Activated CD8-positive, alpha-beta memory T cell treated with anti-CD3 and anti-CD28 coated beads for 24 hours (primary cell): ENCODE data around the gene FBXO28.

Experiments used
- DNase-seq: peaks from one replicate; pipeline ENCODE4 v3.0.0-alpha.2; 2020

The FBXO28 gene

DNA sequence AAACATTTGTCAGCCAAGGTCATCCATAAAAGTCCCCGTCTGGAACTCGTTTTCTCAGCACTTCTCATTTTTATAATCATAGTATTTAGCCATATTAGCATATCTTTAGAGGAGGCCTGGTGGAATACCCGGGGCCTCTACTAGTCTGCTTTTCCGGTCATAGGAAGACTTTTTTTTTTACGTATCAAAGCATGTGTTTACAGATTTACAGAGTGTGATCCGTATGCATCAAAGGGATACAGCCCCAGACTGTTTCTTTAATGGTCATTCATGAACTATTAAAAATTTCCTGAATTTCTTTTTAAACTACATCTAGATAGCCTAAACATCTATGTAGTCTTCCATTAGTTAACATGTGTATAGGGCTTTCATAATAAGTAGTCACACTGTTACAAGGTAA, 45.6 kb downstream of the FBXO28 start:
- DNase-seq = no peak

- no peak for DNase-seq
These were observed 46.3 kb downstream of the FBXO28 start for GRCh38 chr1:224160171-224160682.

- no peak for DNase-seq
These were observed 48.9 kb downstream of the FBXO28 start for GRCh38 chr1:224162768-224163167.

- DNase-seq = no peak
These were observed 49.4 kb downstream of the FBXO28 start for GRCh38 chr1:224163311-224163710.

GRCh38 chr1:224168859-224169380, 55.0 kb downstream of the FBXO28 start:
- DNase-seq = peak; percentile 64

- no peak for DNase-seq
These were observed 55.9 kb downstream of the FBXO28 start for GRCh38 chr1:224169718-224170270.

DNA sequence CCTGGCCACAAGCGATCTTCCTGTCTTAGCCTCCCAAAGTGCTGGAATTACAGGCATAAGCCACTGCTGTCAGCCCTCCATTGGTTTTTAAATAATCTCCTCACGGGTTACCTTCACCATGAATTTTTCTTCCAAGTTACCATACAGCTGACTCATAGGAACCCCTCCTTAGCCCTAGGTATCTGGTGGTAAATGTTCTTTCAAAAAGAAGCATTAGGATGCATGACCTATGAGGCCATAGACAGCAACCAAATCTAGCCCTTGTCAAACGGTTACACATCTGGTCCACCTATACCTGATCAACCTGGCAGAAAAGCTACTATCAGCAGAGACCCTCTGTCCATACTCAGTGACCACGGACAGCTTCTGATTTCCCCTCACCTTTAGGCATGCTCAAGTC, 56.4 kb downstream of the FBXO28 start:
- no peak for DNase-seq

- DNase-seq = no peak
These were observed 57.0 kb downstream of the FBXO28 start for GRCh38 chr1:224170748-224171478.

DNA sequence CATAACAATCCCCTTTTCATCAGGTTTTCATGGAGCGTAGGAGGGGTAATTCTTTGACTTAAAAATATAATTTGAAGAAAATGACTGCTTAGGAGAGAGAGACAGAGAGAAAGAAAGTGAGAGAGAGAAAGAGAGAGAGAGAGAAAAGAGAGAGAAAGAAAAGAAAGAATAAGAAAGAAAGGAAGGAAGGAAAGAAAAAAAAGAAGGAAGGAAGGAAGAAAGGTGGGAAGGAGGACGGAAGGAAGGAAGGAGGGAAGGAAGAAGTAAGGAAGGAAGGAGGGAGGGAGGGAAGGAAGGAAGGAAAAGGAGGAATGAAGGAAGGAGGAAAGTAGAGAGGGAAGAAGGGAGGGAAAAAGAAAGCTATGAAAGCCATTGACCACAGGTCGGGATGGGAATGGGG, 58.3 kb downstream of the FBXO28 start:
- DNase-seq = no peak

DNA sequence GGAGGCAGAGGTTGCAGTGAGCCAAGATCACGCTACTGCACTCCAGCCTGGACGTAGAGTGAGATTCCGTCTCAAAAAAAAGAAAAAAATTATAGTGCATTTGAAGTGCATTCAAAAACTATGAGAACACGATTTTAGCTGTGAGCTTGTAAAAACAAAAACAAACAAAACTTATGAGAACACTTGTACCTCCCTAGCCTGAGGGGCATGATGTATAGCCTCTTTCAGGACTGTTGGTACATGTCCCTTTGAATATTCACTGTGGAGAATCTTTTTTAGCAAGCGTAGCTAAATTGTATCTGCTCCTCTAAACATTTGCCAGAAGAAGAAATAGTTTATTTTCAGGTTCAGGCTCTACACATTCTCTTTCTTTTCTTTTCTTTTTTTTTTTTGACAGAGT, 59.6 kb downstream of the FBXO28 start:
- no peak for DNase-seq

DNA sequence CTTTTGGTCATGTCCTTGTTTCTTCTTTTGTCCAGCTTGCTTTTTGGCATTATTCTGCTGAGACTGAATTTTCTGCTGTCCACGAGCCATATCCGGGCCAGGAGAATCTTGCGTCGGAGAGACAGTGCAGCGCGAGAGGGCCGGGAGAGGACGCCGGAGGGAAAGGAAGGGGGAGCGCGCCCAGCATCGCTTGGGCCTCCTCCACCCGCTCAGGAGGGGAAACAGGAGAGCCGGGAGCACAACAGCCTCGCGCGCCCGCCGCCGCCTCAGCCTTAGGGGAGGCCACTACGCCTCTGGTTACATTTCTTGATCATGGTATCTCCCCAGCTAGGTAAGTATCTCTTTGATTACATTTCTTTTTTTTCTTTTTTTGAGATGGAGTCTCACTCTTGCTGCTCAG, 61.7 kb downstream of the FBXO28 start:
- no peak for DNase-seq

- peak; percentile 51 for DNase-seq
These were observed 63.6 kb downstream of the FBXO28 start for GRCh38 chr1:224177356-224177999.

DNA sequence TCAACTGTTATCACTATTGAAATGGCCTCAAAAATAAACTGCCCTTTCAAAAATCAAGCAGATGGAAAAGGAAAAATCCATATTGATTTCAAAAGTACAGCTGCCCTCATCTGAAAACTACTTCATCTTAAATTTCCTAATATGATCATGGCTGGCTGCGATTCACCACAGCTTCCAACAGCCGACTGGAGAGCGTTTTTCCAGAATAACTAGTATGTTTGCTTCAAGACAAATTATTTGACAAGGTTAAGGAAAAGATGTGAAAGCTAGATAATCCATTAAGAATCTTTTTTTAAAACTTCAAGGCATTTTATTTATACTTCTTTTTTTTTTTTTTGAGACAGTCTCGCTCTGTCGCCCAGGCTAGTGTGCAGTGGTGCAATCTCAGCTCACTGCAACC, 65.0 kb downstream of the FBXO28 start:
- no peak for DNase-seq

DNA sequence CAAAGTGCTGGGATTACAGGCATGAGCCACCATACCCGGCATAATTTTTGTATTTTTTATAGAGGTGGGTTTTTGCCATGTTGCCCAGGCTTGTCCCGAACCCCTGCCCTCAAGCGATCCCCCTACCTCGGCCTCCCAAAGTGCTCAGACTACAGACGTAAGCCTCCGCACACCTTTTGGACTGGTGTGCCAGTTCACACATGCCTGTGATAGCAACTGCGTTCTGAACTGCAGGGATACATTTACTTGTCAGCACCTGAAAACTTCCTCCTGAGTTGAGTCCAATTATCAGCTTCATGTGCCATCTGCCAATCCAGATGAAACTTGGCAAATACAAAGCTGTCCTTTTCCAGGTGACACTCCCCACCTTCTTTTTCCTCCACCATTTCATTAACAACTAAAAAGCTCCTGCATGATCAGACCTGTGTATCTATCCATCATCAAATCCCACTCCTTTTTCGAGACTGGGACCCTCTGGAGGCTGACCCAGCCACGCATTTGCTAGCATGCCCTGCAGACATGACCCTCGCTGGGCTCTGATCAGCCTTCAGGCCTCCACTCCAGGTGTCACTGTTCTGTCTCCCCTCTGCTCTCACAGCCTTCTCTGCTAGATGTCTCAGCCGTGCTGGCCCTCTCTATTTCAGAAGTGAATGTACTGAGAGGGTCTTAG, 67.0 kb downstream of the FBXO28 start:
- DNase-seq = peak; percentile 46

DNA sequence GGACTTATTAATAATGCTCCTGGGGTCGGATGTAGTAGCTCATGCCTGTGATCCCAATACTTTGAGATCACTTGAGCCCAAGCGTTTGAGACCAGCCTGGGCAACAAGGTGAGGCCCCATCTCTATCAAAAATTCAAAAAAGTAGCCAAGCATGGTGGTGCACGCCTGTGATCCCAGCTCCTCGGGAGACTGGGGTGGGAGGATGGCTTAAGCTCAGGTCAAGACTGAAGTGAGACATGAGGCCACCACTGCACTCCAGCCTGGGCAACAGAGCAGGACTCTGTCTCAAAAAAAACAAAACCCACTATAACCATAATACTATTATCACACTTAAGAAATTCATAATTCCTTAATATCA, 67.5 kb downstream of the FBXO28 start:
- DNase-seq = peak; percentile 44

DNA sequence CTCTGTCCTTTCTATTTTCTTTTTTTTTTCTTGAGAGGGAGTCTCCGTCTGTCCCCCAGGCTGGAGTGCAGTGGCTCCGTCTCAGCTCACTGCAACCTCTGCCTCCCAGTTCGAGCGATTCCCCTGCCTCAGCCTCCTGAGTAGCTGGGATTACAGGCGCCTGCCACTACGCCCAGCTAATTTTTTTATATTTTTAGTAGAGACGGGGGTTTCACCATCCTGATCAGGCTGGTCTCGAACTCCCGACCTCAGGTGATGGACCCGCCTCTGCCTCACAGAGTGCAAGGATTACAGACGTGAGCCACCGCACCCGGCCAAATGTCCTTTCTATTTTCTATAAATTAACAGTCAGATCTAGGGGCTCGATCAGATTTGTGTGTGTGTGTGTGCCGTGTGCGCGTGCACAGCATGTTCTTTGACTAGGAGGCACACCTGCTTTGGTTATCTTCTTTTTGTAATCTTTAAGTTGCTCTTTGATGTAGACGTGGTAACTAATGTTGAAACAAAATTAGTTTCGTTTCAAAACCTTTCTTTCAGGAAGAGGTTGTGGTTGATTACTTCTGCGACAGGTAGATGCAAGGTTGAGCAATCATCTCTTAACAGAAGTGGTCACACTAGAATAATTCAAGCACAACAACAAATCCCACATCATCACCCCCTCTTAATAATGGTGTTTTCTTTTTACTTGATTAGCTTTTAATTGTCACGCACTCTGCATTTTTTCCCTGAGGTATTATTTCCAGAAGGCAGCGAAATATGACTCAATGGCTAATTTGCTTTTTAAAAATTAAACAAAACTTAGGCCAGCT, 68.3 kb downstream of the FBXO28 start:
- DNase-seq = peak; percentile 75

DNA sequence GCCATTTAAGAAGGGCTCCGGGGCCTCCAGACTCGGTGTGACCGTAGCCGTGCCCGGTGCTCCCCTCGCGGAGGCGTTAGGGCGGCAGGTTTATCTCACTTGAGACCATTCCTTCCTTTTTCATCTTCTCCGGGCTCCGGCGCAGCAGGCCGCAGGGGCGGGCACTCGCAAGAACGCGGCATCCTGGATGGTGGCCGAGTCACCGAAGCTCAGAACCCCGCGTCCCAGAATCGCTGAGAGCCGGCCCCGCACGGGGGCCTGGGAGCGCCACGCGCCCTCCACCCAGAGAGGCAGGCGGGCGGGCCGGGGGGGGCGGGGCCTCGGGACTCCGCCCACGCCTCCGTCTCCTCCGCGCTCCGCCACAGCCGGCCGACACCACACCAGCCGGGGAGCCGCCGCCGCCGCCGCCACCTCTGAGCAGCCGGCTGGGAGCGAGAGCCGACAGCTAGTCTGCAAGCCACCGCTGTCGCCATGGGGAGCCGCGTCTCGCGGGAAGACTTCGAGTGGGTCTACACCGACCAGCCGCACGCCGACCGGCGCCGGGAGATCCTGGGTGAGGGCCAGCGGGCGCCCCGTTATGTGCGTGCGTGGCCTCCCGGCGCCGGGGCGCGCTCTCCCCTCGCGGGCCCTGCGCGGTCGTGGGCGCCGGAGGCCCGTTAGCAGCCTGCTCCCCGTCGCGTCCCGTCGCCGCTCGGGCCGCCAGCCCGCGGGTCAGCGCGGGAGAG, 69.1 kb downstream of the FBXO28 start, which contains the start of gene DEGS1:
Gene DEGS1 (plus strand): TSS at position 375 of the 725 bp plus-strand sequence. CDS start 97 bp downstream, at position 472.
- DNase-seq = peak; percentile 92

GRCh38 chr1:224183591-224184312, 69.8 kb downstream of the FBXO28 start:
- DNase-seq = peak; percentile 86

DNA sequence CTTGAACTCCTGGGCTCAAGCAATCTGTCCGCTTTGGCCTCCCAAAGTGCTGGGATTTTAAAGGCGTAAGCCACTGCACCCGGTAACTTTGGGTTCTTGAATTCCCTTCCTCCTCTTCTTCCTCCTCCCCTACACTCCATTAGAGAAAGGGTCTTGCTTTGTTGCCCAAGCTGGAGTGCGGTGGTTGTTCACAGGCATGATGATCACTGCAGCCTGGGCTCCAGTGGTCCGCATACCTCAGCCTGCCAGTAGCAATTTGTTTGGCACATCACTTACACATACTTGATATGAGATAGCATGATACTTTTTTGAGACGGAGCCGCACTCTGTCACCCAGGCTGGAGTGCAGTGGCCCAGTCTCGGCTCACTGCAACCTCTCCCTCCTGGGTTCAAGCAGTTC, 71.3 kb downstream of the FBXO28 start:
- no peak for DNase-seq

DNA sequence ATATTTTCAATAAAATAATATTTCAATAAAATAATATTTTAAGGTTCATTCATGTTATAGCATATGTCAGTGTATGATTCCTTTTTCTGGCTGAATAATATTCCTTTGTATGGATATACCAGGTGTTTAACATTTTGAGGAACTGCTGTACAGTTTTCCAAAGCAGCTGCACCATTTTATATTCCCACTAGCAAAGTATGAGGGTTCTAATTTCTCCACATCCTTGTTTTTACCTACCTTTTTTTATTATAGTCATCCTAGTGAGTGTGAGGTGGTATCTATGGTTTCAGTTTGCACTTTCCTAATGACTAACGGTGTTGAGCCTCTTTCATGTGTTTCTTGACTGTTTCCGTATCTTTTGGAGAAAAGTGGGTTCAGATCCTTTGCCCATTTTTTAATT, 74.4 kb downstream of the FBXO28 start:
- DNase-seq = no peak

DNA sequence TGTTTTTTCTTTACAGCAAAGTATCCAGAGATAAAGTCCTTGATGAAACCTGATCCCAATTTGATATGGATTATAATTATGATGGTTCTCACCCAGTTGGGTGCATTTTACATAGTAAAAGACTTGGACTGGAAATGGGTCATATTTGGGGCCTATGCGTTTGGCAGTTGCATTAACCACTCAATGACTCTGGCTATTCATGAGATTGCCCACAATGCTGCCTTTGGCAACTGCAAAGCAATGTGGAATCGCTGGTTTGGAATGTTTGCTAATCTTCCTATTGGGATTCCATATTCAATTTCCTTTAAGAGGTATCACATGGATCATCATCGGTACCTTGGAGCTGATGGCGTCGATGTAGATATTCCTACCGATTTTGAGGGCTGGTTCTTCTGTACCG, 75.7 kb downstream of the FBXO28 start:
- no peak for DNase-seq
